CD4-positive, alpha-beta T cell treated with Interleukin-6 at 100 ng/mL for 8 hours (primary cell): ENCODE measurements around the gene CCDC97.
"Not testable (repeated sequence)": the region's sequence is repeated elsewhere in the genome, so short reads cannot be mapped to it uniquely, and the experiment has no call there.

Source experiments
- DNase-seq: peaks from one replicate; pipeline ENCODE4 v3.0.0-alpha.2; 2020; ENCODE audit warnings: mixed read lengths, low spot score

CCDC97 gene

GRCh38 chr19:41339936-41340335 lies 30.0 kb downstream of the CCDC97 start:
- no peak for DNase-seq

GRCh38 chr19:41341669-41342490 lies 31.9 kb downstream of the CCDC97 start:
- DNase-seq, result peak; percentile 44

GRCh38 chr19:41344162-41344561 lies 34.2 kb downstream of the CCDC97 start:
- DNase-seq, result no peak

- not testable (repeated sequence) for DNase-seq
Observed at GRCh38 chr19:41346916-41347315, 36.9 kb downstream of the CCDC97 start.

GRCh38 chr19:41350735-41351338 lies 40.9 kb downstream of the CCDC97 start:
- DNase-seq, result no peak

GRCh38 chr19:41351339-41352245 lies 41.6 kb downstream of the CCDC97 start:
- DNase-seq, result peak; percentile 82

- DNase-seq, result no peak
Observed at GRCh38 chr19:41352279-41352608, 42.3 kb downstream of the CCDC97 start.

- DNase-seq, result peak; percentile 76
Observed at GRCh38 chr19:41352609-41353465, 42.9 kb downstream of the CCDC97 start.

- peak; percentile 95 for DNase-seq
Observed at GRCh38 chr19:41353466-41354342, 43.7 kb downstream of the CCDC97 start, which contains the start of gene TGFB1. TGFB1 (minus strand) TSS chr19:41353922; CDS start chr19:41353044, 878 bp downstream.

GRCh38 chr19:41354343-41354953 lies 44.5 kb downstream of the CCDC97 start:
- DNase-seq, result no peak

GRCh38 chr19:41355035-41355434 lies 45.1 kb downstream of the CCDC97 start:
- DNase-seq, result no peak

- DNase-seq, result no peak
Observed at GRCh38 chr19:41355802-41356201, 45.8 kb downstream of the CCDC97 start.

GRCh38 chr19:41356984-41357739 lies 47.2 kb downstream of the CCDC97 start:
- DNase-seq, result peak; percentile 51

GRCh38 chr19:41357746-41358145 lies 47.8 kb downstream of the CCDC97 start:
- no peak for DNase-seq

GRCh38 chr19:41359741-41360140 lies 49.8 kb downstream of the CCDC97 start:
- DNase-seq, result no peak

- DNase-seq, result no peak
Observed at GRCh38 chr19:41362143-41362847, 52.3 kb downstream of the CCDC97 start.

- DNase-seq, result no peak
Observed at GRCh38 chr19:41363371-41363752, 53.4 kb downstream of the CCDC97 start.

GRCh38 chr19:41363753-41364523 lies 54.0 kb downstream of the CCDC97 start, which contains the start of gene B9D2:
B9D2 (minus strand) TSS chr19:41364149; CDS start chr19:41363519, 630 bp downstream.
- peak; percentile 99 for DNase-seq
